Central memory CD4-positive, alpha-beta T cell (primary cell): ENCODE measurements around the gene GAPT.

ENCODE experiments used
- DNase-seq: peaks from one replicate; pipeline ENCODE4 v3.0.0; 2022
- total RNA-seq, 3 experiments: gene quantifications; one replicate each; lab custom pipeline; 2026; lab: John Stamatoyannopoulos, UW

Gene GAPT
- 0 reads per million in 3 experiments for total RNA-seq

- no peak for DNase-seq
These were observed at the start of gene GAPT for GRCh38 chr5:58491216-58491892. Gene GAPT, plus strand, starts transcription at chr5:58491435. Its CDS starts 3,102 bp downstream, at chr5:58494537.

GRCh38 chr5:58444805-58445204 is 46.4 kb upstream of the GAPT start:
- no peak for DNase-seq

GRCh38 chr5:58446024-58446423 is 45.2 kb upstream of the GAPT start:
- no peak for DNase-seq

GRCh38 chr5:58447226-58447625 is 44.0 kb upstream of the GAPT start:
- no peak for DNase-seq

GRCh38 chr5:58450018-58450417 is 41.2 kb upstream of the GAPT start:
- no peak for DNase-seq

GRCh38 chr5:58450811-58451629 is 40.2 kb upstream of the GAPT start:
- no peak for DNase-seq

GRCh38 chr5:58451732-58452565 is 39.3 kb upstream of the GAPT start:
- no peak for DNase-seq

GRCh38 chr5:58452566-58453258 is 38.5 kb upstream of the GAPT start:
- no peak for DNase-seq

- DNase-seq: no peak
These were observed 37.9 kb upstream of the GAPT start for GRCh38 chr5:58453306-58453705.

GRCh38 chr5:58454025-58454424 is 37.2 kb upstream of the GAPT start:
- no peak for DNase-seq

GRCh38 chr5:58455066-58455465 is 36.2 kb upstream of the GAPT start:
- DNase-seq: no peak

GRCh38 chr5:58455480-58455879 is 35.8 kb upstream of the GAPT start:
- DNase-seq: no peak

GRCh38 chr5:58456026-58456425 is 35.2 kb upstream of the GAPT start:
- DNase-seq: no peak

- DNase-seq: no peak
These were observed 34.7 kb upstream of the GAPT start for GRCh38 chr5:58456486-58456885.

- no peak for DNase-seq
These were observed 34.2 kb upstream of the GAPT start for GRCh38 chr5:58457050-58457449.

- no peak for DNase-seq
These were observed 33.0 kb upstream of the GAPT start for GRCh38 chr5:58458141-58458742.

GRCh38 chr5:58458743-58459145 is 32.5 kb upstream of the GAPT start:
- peak; percentile 25 for DNase-seq

- peak; percentile 21 for DNase-seq
These were observed 31.9 kb upstream of the GAPT start for GRCh38 chr5:58459146-58460001.

GRCh38 chr5:58460002-58460731 is 31.1 kb upstream of the GAPT start, which contains the start of gene PLK2:
Gene PLK2, minus strand, starts transcription at chr5:58460086. Its CDS starts 127 bp downstream, at chr5:58459959.
- DNase-seq: peak; percentile 89

GRCh38 chr5:58460732-58461286 is 30.4 kb upstream of the GAPT start:
- peak; percentile 81 for DNase-seq
